HL-60 (cell line): Measurements from ENCODE around the gene CUL2.

ENCODE experiments used
- GABPA ChIP-seq: IDR thresholded peaks from 2 replicates; pipeline ENCODE4 v1.6.1; 2012; ENCODE audit warnings: low read depth
- TF ChIP-seq, protein P1 (sequence below): IDR thresholded peaks from one replicate; pipeline ENCODE4 v1.5.1; 2011; ENCODE audit warnings: low read length, control low read depth, inconsistent platforms; ENCODE audit not compliant: insufficient read depth

DNA sequence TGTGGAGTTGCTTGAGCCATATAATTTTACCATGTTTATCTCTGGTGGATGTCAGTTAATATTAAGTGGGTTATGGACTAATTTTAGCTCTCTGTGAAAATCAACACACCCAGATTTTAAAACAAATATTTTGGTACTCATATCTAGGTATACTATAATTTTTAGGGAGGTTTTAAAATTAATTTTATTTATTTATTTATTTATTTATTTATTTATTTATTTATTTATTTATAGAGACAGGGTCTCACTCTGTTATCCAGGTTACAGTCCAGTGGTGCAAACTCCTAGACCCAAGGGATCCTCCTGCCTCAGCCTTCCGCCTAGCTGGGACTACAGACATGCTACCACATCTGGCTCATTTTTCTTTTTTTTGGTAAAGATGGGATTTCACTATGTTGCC is 29.2 kb upstream of the CUL2 start:
- TF ChIP-seq, protein P1, sequence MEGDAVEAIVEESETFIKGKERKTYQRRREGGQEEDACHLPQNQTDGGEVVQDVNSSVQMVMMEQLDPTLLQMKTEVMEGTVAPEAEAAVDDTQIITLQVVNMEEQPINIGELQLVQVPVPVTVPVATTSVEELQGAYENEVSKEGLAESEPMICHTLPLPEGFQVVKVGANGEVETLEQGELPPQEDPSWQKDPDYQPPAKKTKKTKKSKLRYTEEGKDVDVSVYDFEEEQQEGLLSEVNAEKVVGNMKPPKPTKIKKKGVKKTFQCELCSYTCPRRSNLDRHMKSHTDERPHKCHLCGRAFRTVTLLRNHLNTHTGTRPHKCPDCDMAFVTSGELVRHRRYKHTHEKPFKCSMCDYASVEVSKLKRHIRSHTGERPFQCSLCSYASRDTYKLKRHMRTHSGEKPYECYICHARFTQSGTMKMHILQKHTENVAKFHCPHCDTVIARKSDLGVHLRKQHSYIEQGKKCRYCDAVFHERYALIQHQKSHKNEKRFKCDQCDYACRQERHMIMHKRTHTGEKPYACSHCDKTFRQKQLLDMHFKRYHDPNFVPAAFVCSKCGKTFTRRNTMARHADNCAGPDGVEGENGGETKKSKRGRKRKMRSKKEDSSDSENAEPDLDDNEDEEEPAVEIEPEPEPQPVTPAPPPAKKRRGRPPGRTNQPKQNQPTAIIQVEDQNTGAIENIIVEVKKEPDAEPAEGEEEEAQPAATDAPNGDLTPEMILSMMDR: no peak
- TF ChIP-seq GABPA: no peak
